Astrocyte (in vitro differentiated cells and primary cell): ENCODE measurements around the gene KCND2. TPM values are rescaled to one million over a fixed set of nuclear protein-coding genes. Genes with fewer than 3 reads are reported as not detected.

Experiments
- DNase-seq: peaks from one replicate; pipeline ENCODE4 v3.0.0-alpha.2; 2010; ENCODE audit warnings: low read depth
- FAIRE-seq: peaks from 2 replicates; lab custom pipeline; 2011; peaks lifted over from hg19 to GRCh38; lab: Jason Lieb, UNC
- H2AFZ ChIP-seq: 2 replicates; pipeline ENCODE4 v1.6.0; 2012; ENCODE audit warnings: low read depth, low read length, inconsistent platforms
- H3K27ac ChIP-seq: 2 replicates; pipeline ENCODE4 v1.5.1; 2011; ENCODE audit warnings: low read depth, low read length, inconsistent platforms
- H3K27me3 ChIP-seq: 2 replicates; pipeline ENCODE4 v1.6.0; 2011; ENCODE audit warnings: low read length, inconsistent platforms; ENCODE audit not compliant: insufficient read depth
- H3K36me3 ChIP-seq: 2 replicates; pipeline ENCODE4 v1.5.1; 2011; ENCODE audit warnings: low read length, inconsistent platforms; ENCODE audit not compliant: insufficient read depth
- H3K4me1 ChIP-seq: 2 replicates; pipeline ENCODE4 v1.5.1; 2011; ENCODE audit warnings: low read length, inconsistent platforms; ENCODE audit not compliant: insufficient read depth
- H3K4me2 ChIP-seq: 2 replicates; pipeline ENCODE4 v1.6.0; 2012; ENCODE audit warnings: low read length, inconsistent platforms
- H3K4me3 ChIP-seq: 2 replicates; pipeline ENCODE4 v1.5.1; 2011; ENCODE audit warnings: low read depth, mild to moderate bottlenecking, low read length, inconsistent platforms; ENCODE audit not compliant: insufficient read depth
- H3K79me2 ChIP-seq: 2 replicates; pipeline ENCODE4 v1.6.0; 2012; ENCODE audit warnings: mild to moderate bottlenecking, low read length, inconsistent platforms; ENCODE audit not compliant: insufficient read depth
- H3K9ac ChIP-seq: 2 replicates; pipeline ENCODE4 v1.6.0; 2012; ENCODE audit warnings: mild to moderate bottlenecking, low read length, inconsistent platforms
- H3K9me3 ChIP-seq: 2 replicates; pipeline ENCODE4 v1.5.1; 2012; ENCODE audit warnings: low read depth, mild to moderate bottlenecking, low read length, inconsistent platforms; ENCODE audit not compliant: insufficient read depth
- H4K20me1 ChIP-seq: 2 replicates; pipeline ENCODE4 v1.6.0; 2012; ENCODE audit warnings: low read length, inconsistent platforms; ENCODE audit not compliant: insufficient read depth
- H3K27ac Mint-ChIP-seq: one replicate; pipeline ENCODE4 v1.8.0; 2021; ENCODE audit warnings: mild to moderate bottlenecking, mixed read lengths; ENCODE audit not compliant: unreplicated experiment
- H3K27me3 Mint-ChIP-seq: one replicate; pipeline ENCODE4 v1.8.0; 2021; ENCODE audit warnings: low read depth, mixed read lengths; ENCODE audit not compliant: unreplicated experiment
- H3K36me3 Mint-ChIP-seq: one replicate; pipeline ENCODE4 v1.8.0; 2021; ENCODE audit warnings: low read depth, mixed read lengths; ENCODE audit not compliant: unreplicated experiment
- H3K4me1 Mint-ChIP-seq: one replicate; pipeline ENCODE4 v1.8.0; 2021; ENCODE audit warnings: low read depth, mixed read lengths; ENCODE audit not compliant: unreplicated experiment
- H3K4me3 Mint-ChIP-seq: one replicate; pipeline ENCODE4 v1.8.0; 2021; ENCODE audit warnings: mild to moderate bottlenecking, moderate library complexity, mixed read lengths; ENCODE audit not compliant: unreplicated experiment
- H3K9me3 Mint-ChIP-seq: one replicate; pipeline ENCODE4 v1.8.0; 2021; ENCODE audit warnings: mild to moderate bottlenecking, mixed read lengths; ENCODE audit not compliant: unreplicated experiment
- CTCF ChIP-seq: IDR thresholded peaks from 2 replicates; pipeline ENCODE4 v1.5.1; 2011; ENCODE audit warnings: low read depth, mild to moderate bottlenecking, inconsistent platforms, low read length, moderate library complexity; ENCODE audit not compliant: insufficient read depth
- EZH2 ChIP-seq: IDR thresholded peaks from 2 replicates; pipeline ENCODE4 v1.6.1; 2012; ENCODE audit warnings: mild to moderate bottlenecking, low read length, inconsistent platforms; ENCODE audit not compliant: insufficient read depth
- total RNA-seq: library from RNA; stranded (reverse); gene quantifications from 2 replicates; pipeline ENCODE4 v1.2.1, GENCODE V29; 2021

The KCND2 gene
- total RNA-seq, 1 donor from 2014 or later = 0.30 TPM

- H3K27me3 Mint-ChIP-seq = no peaks in the 10 kb centered on the region
- no peak for DNase-seq
- FAIRE-seq = no peak
- Histone ChIP-seq H3K4me3 (no peak overlapping the region), H3K36me3 (no peaks in the 10 kb centered on the region), H3K9me3 (no peaks in the 10 kb centered on the region), H3K4me1 (no peaks in the 10 kb centered on the region), H3K79me2 (no peaks in the 10 kb centered on the region), H2AFZ (no peak overlapping the region), H3K27ac (no peak overlapping the region), H4K20me1 (no peaks in the 10 kb centered on the region), H3K4me2 (no peak overlapping the region), H3K27me3 (no peaks in the 10 kb centered on the region), H3K9ac (no peak overlapping the region)
- no peaks in the 10 kb centered on the region for H3K4me1 Mint-ChIP-seq
- TF ChIP-seq CTCF (no peak), EZH2 (no peak)
- H3K27ac Mint-ChIP-seq = no peak overlapping the region
- H3K36me3 Mint-ChIP-seq = no peaks in the 10 kb centered on the region
- no peaks in the 10 kb centered on the region for H3K9me3 Mint-ChIP-seq
- H3K4me3 Mint-ChIP-seq = no peak overlapping the region
Measured at GRCh38 chr7:120413164-120413563, 140.2 kb downstream of the KCND2 start.

GRCh38 chr7:120417244-120417979 lies 144.4 kb downstream of the KCND2 start:
- no peak overlapping the region for H3K4me3 Mint-ChIP-seq
- DNase-seq = no peak
- no peak for FAIRE-seq
- Histone ChIP-seq H3K27ac (no peak overlapping the region), H3K4me2 (no peak overlapping the region), H3K9me3 (no peaks in the 10 kb centered on the region), H3K4me1 (no peaks in the 10 kb centered on the region), H2AFZ (no peak overlapping the region), H4K20me1 (no peaks in the 10 kb centered on the region), H3K4me3 (no peak overlapping the region), H3K27me3 (no peaks in the 10 kb centered on the region), H3K36me3 (no peaks in the 10 kb centered on the region), H3K79me2 (no peaks in the 10 kb centered on the region), H3K9ac (no peak overlapping the region)
- H3K27ac Mint-ChIP-seq = no peak overlapping the region
- TF ChIP-seq CTCF (no peak), EZH2 (no peak)
- H3K27me3 Mint-ChIP-seq = no peaks in the 10 kb centered on the region
- no peaks in the 10 kb centered on the region for H3K36me3 Mint-ChIP-seq
- H3K9me3 Mint-ChIP-seq = no peaks in the 10 kb centered on the region
- H3K4me1 Mint-ChIP-seq = no peaks in the 10 kb centered on the region

- Histone ChIP-seq H3K27me3 (no peaks in the 10 kb centered on the region), H2AFZ (no peak overlapping the region), H3K9me3 (no peaks in the 10 kb centered on the region), H3K4me3 (no peak overlapping the region), H3K4me2 (no peak overlapping the region), H3K79me2 (no peaks in the 10 kb centered on the region), H3K36me3 (no peaks in the 10 kb centered on the region), H3K9ac (no peak overlapping the region), H3K27ac (no peak overlapping the region), H3K4me1 (no peaks in the 10 kb centered on the region), H4K20me1 (no peaks in the 10 kb centered on the region)
- TF ChIP-seq CTCF (no peak), EZH2 (no peak)
- H3K4me1 Mint-ChIP-seq = no peaks in the 10 kb centered on the region
- no peaks in the 10 kb centered on the region for H3K36me3 Mint-ChIP-seq
- no peak overlapping the region for H3K4me3 Mint-ChIP-seq
- H3K27me3 Mint-ChIP-seq = no peaks in the 10 kb centered on the region
- H3K9me3 Mint-ChIP-seq = no peaks in the 10 kb centered on the region
- no peak for FAIRE-seq
- DNase-seq = no peak
- no peak overlapping the region for H3K27ac Mint-ChIP-seq
Measured at GRCh38 chr7:120421151-120421651, 148.2 kb downstream of the KCND2 start.
